Left hindlimb (tissue), 1 donor: ENCODE data around the gene PRSS57.
"Not testable (repeated sequence)": the region's sequence is repeated elsewhere in the genome, so short reads cannot be mapped to it uniquely, and the experiment has no call there.

Experiments used
- DNase-seq: peaks from one replicate; pipeline ENCODE4 v3.0.0-alpha.2; 2018

PRSS57 gene

DNA sequence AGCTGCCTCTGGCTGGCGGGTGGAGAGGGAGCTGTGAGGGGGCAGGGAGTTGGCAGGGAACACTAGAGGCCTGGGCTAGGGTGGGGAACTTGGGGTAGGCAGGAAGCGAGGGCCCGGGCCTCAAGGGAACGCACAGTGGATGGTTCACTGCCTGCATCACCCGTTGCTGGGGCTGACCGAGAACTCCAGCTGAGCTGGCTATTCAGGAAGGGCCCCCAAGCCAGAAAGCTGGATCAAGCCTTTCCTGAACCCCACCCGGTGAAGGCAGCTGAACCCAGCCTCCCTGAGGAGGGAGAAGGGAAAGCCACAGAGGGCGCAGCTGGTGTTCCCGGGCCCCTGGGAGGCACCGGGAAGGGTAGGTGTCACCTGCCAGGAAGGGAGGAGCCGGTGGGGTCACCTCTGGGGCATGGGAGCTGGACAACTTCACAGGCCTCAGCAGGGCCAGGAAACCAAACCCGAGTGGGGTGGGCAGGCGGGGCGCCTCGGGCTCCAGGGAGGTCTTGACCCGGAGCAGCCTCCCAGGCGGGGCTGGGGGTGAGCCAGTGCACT is 27.4 kb upstream of the PRSS57 start:
- no peak for DNase-seq

DNA sequence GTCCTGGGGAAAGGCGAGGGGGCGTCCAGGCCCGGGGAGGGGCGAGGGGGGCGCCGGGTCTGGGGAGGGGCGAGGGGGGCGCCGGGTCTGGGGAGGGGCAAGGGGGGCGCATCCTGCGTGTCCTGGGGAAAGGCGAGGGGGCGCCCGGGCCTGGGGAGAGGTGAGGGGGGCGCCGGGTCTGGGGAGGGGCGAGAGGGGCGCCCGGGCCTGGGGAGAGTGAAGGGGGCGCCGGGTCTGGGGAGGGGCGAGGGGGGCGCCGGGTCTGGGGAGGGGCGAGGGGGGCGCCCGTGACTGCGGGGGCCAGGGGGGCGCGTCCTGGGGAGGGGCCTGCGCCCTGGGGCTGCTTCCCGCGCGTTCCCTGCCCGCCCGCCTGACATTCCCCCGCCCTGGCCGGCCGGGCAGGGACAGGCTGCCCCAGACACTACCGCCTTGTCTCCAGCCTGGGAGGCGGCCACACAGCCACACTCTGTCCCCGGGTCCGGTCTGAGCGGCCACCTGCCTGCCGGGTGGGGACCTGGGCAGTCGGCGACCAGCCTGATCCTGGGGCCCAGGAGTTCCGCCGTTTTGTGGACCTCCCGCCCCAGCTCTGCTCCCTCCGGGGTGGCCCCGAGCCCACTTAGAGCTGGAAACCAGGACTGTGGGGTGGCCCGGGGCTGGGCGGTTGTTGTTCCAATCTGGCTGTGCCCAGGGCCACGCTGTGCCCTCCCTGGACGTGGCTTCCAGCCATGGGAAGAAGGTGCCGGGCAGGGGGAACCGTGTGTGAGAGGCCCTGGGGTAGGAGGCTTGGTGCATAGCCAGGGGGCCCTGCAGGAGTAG is 25.3 kb upstream of the PRSS57 start:
- peak; percentile 65 for DNase-seq

DNA sequence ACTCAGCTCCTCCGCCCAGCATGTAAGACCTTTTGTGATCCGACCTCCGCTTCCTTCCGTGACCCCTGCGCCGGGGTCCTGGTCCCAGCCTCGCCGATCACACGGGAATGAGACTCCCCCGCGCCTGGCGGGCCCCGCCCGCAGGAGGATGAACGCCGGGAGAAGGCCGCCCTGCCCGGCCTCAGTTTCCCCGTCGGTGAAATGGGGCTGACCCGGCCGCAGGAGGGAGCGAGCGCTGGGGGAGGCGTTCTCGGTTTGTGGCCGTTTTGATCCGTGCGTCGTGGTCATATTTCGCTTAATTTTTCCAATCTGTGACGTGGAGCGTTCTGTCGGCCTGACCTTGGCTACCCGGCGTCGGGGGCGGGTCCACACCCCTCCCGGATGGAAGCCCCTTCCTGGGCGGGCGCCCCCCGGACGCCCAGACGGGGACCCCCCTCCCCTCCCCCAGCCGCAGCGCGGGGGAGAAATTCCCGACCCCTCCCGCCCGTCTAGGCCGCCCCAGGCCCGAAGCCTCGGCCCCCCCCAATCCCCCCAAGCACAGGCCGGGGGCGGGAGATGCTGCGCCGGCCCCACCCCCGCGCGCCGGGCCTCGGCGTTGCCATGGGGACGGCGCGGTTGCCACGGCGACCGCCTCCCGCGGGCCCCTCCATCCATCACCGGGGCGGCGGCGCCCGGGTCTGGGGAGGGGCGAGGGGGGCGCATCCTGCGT is 24.5 kb upstream of the PRSS57 start:
- DNase-seq = peak; percentile 83

DNA sequence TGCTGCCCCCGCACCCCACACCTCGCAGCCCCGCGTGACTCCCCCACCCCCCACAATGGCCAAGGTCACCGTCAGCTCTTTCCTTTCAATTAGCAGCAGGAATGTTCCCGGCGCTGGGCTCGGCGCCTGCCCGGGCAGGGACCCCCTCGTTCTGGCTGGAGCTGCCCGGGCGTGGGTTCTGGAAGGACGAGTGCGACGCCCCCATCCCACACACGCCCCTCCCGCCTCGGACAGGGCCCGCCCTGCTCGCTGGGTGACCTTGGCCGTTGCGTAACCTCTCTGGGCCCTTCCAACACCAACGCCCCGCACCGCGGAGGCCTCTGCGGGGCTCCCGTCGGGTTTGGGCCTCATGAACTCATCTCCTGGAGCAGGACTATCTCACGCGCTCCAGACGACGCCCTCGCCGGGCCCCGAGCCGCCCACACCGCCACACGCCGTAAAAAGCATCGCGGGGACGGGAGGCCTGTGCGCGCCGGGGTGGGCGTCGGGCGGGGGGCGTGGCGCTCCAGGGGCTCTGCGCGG is 23.8 kb upstream of the PRSS57 start:
- DNase-seq = peak; percentile 88

DNA sequence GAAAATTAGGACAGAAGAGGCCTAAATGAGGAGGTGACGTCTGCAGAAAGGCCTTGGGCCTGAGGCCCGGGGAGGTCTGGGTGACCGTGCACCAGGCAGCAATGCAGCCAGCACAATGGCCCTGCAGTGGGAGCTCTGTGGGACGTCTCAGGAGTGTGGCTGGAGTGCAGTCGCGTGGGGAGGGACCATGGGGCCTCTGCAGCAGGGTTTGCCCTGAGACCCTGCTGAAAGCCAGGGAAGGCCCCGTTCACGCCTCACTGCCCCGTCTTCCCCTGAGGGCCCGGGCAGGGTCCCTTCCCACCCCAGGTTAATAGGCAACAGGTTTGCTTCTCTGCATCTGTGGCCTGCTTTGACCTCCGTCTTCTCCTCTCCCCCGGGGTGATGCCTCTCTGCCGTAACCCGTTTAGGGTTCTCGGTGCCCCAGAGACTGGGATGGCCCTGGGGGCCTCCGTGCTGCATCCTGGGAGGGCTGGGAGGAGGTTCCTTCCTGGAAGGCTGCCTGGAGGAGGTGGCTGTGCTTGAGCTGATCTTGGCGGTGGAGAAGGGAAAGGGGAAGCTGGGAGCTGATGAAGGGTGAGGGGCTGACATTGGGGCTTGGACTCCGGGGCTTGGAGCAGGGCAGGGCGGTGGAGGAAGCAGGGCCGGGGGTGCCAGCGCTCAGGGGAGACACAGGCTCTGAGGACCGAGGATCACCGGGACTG is 23.1 kb upstream of the PRSS57 start:
- no peak for DNase-seq

DNA sequence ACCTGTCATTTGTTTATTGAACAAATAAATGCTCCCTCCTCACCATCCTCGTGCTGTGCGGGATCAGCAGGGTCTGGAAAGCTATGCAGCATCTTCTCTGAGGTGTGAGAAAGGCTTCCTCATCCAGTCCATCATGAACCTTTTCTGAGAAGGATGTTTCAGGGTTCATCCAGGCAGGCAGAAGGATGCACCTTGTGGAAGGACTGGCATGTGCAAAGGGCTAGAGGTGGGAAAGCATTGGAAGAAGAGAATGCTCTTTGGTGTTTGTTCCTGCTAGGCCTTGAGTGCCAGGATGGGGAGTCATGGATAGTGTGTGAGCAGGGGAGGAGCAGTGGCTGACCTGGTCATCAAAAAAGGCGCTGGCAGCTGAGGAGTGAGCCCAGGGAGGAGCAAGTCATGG is 20.1 kb upstream of the PRSS57 start:
- DNase-seq = no peak

DNA sequence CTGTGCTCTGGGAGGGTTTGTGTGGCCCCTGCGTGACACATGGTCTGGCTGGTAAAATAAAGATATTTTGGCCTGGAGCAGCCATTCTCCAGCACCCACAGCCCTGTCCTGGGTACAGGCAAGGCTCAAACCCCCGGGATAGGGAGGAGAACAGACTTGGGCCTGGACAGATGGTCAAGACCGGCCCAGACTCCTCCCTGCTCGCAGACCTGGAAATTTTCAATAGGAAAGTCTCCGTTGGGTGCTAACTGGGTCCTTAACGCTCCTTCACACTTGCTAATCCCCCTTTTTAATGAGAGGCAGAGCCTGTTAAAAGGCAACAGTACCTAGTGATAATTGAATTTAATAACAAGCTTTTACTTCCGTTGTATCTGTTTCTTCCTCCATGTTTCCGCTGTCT is 16.0 kb upstream of the PRSS57 start:
- no peak for DNase-seq

DNA sequence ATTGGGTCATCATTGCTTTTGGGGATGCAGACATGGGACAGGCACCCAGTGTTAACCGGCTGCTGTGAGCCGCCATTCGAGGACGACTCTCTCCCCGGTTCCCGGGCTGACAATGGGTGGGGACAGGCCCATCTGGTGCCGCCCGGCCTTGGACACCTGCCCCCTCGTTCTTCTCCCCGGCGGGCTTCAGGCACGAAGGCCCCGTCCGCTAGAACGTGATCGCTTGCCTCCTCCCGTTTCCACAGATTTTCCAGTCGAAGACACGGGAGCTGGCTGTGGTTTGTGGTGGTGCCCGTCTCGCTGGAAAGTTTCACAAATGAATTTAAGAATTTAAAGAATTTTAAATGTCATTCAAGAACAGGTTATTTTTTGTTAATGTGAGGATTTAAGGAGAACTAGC is 15.5 kb upstream of the PRSS57 start:
- peak; percentile 63 for DNase-seq

DNA sequence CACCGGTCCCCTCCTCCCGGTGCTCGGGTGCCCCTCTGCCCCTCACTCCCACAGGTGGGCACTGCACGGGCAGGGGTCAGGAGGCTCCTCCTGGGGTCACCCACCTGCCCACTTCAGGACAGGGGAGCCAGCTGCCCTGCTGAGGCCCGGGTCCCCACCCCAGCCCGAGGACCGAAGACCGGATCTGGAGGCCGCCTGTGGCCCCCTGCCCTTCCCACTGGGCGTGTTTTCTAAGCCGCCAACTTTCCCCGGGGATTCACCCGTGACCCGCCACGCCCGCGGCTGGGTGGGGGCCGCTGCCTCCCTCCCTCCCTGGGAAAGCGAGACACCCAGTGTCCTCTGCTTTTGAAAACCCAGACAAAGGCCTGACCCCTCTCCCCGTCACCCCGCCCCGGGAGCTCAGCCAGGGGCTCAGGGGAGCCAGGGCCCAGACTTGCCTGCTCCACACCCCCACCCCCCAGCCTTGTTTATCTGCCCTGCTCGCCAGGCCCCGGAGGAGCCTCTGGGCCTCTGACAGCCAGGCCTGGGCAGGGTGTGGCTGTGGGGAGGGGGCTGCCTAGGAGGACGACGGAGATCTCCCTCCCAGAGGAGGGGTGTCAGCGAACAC is 14.8 kb upstream of the PRSS57 start:
- DNase-seq = no peak

DNA sequence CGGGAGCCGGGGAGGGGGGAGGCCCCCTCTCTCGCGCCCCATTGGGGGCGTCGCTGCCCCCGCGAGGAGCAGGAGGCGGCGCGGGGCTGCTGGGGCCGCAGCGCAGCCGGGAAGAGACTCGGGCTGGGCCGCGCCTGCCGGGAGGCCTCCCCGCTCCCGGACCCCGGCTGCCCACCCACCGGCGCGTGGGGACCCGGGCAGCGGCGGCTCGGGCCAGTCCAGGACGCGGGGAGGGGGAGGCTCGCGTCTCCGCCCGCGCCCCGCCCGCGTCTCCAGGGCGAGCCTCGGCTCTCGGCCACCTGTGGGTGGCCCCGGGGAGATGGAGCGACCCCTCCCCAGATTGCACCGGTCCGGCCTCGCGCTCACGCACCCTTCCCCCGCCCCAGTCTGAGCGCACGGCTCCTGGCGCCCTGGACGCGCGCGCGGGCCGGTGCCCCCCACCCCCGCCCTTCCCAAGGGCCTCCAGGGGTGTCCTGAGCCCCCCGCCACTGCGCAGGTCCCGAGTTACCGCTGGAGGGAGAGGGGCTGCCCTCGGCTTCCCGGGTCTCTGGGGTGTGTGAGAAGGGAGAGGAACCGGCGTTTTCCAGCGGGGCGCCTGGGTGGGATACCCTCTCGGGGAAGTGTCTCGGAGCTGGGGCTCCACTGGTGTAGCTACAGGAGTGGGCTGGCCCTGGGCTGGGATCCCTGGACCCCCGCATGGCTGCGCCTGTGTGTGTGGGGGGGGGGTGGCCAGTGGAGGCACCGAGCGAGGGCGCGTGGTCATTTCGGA is 14.1 kb upstream of the PRSS57 start:
- no peak for DNase-seq

DNA sequence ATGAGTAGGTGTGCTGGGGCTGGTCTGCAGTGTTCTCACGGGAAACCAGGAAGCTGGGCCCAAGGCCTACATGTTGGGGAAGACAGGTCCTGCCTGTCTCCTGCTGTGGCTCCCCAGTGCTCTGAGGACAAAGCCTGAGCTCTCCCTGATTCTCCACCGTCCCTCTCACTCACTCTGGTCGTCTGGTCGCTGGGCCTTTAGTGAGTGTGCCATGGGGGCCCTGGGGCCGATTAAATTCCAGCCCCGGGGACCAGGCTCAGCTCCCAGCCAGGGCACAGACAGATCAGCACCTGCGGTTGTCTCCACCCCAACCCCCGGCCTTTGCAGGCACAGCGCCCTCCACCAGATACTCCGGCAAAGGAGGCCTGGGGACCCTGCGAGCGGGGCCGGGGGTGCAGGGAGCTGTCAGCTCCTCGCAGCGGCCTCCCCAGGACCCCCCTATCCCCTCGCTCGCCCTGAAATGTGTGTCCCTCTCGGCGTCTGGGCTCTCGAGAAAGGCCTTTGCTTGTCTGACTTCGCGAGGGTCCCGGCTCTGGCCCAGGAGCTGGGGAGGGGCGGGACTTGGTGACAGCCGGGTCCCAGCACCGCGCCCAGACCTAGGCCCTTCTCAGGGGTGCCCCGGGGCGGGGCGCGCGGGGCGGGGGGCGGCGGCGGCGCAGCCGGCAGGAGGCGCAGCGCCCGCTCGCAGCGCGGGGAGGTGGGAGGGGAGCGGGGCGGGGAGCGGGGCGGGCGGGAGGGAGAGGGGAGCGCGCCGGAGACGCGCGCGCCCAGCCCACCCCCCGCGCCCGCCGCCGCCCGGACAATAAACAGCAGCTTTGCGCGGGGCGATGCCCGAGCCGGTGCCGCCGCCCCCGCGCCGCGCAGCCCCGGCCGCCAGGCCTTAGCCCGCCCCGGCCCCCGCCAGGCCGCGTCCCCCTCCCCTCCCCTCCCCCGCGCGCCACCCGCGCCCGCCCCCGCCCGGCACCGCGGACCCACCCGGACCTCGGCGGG is 13.2 kb upstream of the PRSS57 start, which contains the start of gene PALM:
Gene PALM (plus strand): TSS at position 782 of the 990 bp plus-strand sequence. CDS start 212 bp downstream, outside the sequence.
- DNase-seq = peak; percentile 53

DNA sequence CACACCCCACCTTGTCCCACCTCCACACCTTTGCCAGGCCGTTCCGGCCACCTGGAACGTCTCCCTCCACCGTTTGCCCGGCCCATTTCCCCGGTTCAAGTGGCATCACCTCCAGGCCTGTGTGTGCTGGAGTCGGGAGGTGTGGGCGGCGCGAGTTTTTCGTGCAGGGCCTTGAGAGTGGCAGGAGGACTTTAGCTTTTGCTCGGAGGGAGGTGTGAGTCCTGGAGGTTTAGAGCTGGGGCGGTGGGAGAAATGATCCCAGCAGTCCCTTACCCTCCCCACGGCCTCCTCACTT is 9.1 kb upstream of the PRSS57 start:
- DNase-seq = no peak

DNA sequence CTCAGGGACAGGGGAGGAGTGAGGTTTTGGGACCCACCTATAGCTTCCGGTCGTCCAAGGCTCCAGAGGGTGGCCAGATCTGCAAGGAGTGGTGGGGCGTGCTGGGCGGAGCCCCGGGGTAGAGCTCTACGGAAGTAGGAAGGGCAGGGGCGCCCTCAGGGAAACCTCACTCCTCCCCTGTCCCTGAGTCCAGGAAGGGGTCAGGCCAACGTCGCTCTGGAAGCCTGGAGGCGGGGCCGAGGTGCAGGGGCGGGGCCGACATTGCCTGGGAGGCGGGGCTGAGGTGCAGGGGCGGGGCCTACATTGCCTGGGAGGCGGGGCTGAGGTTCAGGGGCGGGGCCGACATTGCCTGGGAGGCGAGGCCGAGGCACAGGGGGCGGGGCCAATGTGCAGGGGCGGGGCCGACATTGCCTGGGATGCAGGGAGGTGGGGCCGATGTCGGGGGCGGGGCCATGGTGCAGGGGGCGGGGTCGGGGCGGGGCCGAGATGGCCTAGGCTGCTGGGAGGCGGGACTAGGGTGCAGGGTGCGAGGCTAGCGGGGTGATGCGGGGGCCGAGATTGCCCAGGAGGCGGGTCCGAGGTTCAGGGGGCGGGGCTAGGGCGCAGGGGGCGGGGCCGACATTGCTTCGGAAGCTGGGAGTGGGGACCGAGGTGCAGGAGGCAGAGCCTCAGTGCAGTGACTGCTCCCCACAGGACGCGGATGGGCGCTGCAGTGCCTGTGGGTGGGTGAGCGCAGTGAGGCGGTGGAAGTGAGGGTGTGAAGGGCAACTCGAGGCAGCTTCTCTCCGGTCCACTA is 8.6 kb upstream of the PRSS57 start:
- peak; percentile 72 for DNase-seq

DNA sequence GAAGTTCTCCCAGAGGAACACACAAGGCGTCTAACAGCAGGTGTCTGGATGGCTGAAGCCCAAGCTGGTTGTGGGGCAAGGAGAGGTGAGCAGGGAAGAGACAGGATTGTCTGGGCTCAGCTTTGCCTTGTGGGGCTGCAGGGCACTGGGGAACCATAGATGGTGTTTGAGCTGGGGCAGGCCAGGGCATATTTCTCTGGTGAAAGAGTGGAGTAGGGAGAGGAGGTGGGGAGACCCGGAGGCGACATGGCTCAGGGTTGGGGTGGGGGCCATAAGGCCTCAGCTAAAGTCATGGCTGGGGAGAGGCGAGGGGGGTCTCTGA is 8.0 kb upstream of the PRSS57 start:
- no peak for DNase-seq

DNA sequence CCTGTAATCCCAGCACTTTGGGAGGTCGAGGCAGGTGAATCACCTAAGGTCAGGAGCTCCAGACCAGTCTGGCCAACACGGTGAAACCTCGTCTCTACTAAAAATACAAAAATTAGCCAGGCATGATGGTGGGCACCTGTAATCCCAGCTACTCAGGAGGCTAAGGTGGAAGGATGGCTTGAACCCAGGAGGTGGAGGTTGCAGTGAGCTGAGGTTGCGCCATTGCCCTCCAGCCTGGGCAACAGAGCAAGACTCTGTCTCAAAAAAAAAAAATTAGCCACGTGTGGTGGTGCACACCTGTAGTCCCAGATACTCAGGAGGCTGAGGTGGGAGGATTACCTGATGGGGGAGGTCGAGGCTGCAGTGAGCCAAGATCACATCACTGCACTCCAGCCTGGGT is 7.6 kb upstream of the PRSS57 start:
- DNase-seq = not testable (repeated sequence)

DNA sequence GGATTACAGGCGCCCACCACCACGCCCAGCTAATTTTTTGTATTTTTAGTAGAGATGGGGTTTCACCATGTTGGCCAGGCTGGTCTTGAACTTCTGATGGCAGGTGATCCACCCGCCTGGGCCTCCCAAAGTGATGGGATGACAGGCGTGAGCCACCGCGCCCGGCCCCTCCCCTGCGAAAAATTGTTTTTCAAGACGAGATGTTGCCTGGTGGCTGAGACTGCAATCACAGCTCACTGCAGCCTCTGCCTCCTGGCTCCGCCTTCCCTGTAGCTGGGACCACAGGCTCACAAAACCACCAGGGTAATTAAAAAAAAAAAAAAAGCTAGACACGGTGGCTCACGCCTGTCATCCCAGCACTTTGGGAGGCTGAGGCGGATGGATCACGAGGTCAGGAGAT is 4.6 kb upstream of the PRSS57 start:
- not testable (repeated sequence) for DNase-seq

DNA sequence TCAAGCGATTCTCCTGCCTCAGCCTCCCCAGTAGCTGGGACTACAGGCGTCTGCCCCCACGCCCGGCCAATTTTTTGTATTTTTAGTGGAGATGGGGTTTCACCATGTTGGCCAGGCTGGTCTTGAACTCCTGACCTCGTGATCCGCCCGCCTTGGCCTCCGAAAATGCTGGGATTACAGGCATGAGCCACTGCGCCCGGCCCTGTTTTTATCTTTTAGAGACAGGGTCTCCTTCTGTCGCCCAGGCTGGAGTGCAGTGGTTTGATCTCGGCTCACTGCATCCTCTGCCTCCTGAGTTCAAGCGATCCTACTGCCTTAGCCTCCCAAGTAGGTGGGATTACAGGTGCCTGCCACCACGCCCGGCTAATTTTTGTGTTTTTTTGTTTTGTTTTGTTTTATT is 3.3 kb upstream of the PRSS57 start:
- DNase-seq = not testable (repeated sequence)

DNA sequence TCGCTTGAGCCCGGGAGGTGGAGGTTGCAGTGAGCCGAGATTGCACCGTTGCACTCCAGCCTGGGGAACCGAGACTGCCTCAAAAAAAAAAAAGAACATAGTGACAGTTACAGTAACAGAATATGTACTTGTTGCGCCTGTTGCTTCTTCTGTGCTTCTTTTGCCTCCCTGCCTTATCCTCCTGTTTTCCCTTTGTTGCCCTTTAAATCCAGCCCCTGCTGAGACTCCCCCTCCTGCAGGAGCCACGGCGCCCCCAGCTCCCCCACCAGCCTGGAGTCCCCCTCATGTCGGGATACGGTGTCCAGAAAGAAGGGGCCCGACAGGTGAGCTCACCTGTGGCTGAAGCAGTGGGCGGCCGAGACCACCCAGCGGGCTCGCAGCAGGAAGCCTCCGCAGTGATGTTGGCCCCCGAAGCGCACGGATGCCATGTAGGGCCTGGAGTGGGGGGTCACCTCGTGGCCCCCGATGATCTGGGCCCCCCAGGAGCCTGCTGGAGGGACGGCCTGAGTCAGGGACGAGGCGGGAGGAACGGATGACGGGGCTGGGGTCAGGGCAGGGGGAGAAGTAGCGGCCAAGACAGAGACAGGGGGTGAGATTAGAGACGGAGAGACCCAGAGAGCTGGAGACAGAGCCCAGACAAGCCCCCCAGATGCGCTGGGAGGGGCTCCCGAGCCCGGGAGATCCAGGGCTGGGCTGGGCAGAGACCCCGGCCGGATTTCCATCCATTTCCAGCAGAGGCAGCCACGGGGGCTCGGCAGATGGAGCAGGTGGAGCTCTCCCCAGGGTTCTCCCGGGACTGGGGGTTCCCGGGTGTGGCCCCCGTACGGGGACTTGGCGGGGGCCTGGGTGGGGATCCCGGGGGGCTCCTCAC is 536 bp downstream of the PRSS57 start:
- no peak for DNase-seq

DNA sequence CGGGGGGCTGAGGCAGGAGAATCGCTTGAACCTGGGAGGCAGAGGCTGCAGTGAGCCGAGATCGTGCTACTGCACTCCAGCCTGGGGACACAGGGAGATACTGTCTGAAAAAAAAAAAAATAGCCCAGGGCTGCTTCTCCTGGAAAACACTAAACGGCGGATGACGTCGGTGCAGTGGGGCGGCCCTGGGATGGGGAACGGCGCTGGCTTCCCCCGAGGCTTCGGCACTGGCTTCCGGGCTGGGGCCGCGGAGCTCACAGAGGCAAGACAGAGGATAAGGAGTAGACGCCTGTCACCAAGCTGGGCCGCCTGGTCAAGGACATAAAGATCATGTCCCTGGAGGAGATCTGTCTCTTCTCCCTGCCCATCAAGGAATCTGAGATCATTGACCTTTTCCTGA is 5.0 kb downstream of the PRSS57 start:
- DNase-seq = no peak
